Fibroblast of lung (primary cell): ENCODE measurements around the gene RDH16.
"Not testable (repeated sequence)": the region's sequence is repeated elsewhere in the genome, so short reads cannot be mapped to it uniquely, and the experiment has no call there.

Experiments used
- EZH2 ChIP-seq: IDR thresholded peaks from 2 replicates; pipeline ENCODE4 v1.5.1; 2012; ENCODE audit warnings: low read length, control low read depth, mild to moderate bottlenecking; ENCODE audit errors: missing control alignments
- TF ChIP-seq, protein P1 (sequence below), 2 donors: IDR thresholded peaks in 1 of 2; conservative IDR thresholded peaks in 1 of 2; 1 replicate in 1 of 2; 2 replicates in 1 of 2; pipeline ENCODE4 v1.5.1; 2011 to 2012; ENCODE audit warnings: low read length in 2 of 2, control low read depth in 1 of 2, inconsistent platforms in 1 of 2, low read depth in 1 of 2, mild to moderate bottlenecking in 1 of 2

DNA sequence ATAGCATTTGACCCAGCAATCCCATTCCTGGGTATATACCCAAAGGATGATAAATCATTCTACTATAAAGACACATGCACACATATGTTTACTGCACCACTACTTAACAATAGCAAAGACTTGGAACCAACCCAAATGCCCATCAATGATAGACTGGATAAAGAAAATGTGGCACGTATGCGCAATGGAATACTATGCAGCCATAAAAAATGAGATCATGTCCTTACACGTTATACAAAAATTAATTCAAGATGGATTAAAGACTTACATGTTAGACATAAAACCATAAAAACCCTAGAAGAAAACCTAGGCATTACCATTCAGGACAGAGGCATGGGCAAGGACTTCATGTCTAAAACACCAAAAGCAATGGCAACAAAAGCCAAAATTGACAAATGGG is 39.3 kb downstream of the RDH16 start:
- TF ChIP-seq, protein P1, sequence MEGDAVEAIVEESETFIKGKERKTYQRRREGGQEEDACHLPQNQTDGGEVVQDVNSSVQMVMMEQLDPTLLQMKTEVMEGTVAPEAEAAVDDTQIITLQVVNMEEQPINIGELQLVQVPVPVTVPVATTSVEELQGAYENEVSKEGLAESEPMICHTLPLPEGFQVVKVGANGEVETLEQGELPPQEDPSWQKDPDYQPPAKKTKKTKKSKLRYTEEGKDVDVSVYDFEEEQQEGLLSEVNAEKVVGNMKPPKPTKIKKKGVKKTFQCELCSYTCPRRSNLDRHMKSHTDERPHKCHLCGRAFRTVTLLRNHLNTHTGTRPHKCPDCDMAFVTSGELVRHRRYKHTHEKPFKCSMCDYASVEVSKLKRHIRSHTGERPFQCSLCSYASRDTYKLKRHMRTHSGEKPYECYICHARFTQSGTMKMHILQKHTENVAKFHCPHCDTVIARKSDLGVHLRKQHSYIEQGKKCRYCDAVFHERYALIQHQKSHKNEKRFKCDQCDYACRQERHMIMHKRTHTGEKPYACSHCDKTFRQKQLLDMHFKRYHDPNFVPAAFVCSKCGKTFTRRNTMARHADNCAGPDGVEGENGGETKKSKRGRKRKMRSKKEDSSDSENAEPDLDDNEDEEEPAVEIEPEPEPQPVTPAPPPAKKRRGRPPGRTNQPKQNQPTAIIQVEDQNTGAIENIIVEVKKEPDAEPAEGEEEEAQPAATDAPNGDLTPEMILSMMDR (conservative IDR thresholded peaks at IDR 0.05 in 1 of 2, IDR thresholded peaks at IDR 0.05 in 1 of 2; ENCODE audit: low read depth in 1 of 2, low read length in 2 of 2): not testable (repeated sequence)
- not testable (repeated sequence) for TF ChIP-seq EZH2
